GM19035 (cell line): Measurements from ENCODE around the gene CABCOCO1.
"Not testable (repeated sequence)": the region's sequence is repeated elsewhere in the genome, so short reads cannot be mapped to it uniquely, and the experiment has no call there.

ENCODE experiments used
- ATAC-seq: cut with Tn5 transposase; IDR thresholded peaks from one replicate; pipeline ENCODE4 v1.9.1; 2021; ENCODE audit not compliant: unreplicated experiment

Gene CABCOCO1

GRCh38 chr10:61705022-61705613 lies 42.4 kb downstream of the CABCOCO1 start:
- ATAC-seq = no peak

GRCh38 chr10:61708846-61709245 lies 46.1 kb downstream of the CABCOCO1 start:
- ATAC-seq = no peak

GRCh38 chr10:61712105-61712504 lies 49.4 kb downstream of the CABCOCO1 start:
- not testable (repeated sequence) for ATAC-seq

- not testable (repeated sequence) for ATAC-seq
Observed at GRCh38 chr10:61719475-61719874, 56.7 kb downstream of the CABCOCO1 start.

- no peak for ATAC-seq
Observed at GRCh38 chr10:61719906-61720305, 57.2 kb downstream of the CABCOCO1 start.

GRCh38 chr10:61721431-61721830 lies 58.7 kb downstream of the CABCOCO1 start:
- ATAC-seq = no peak

GRCh38 chr10:61725221-61725620 lies 62.5 kb downstream of the CABCOCO1 start:
- ATAC-seq = not testable (repeated sequence)

GRCh38 chr10:61729596-61729995 lies 66.9 kb downstream of the CABCOCO1 start:
- ATAC-seq = no peak

GRCh38 chr10:61730671-61731070 lies 67.9 kb downstream of the CABCOCO1 start:
- ATAC-seq = no peak

GRCh38 chr10:61731638-61732037 lies 68.9 kb downstream of the CABCOCO1 start:
- no peak for ATAC-seq

GRCh38 chr10:61732629-61733278 lies 70.0 kb downstream of the CABCOCO1 start:
- no peak for ATAC-seq

- no peak for ATAC-seq
Observed at GRCh38 chr10:61733358-61733940, 70.7 kb downstream of the CABCOCO1 start.

GRCh38 chr10:61735882-61736281 lies 73.2 kb downstream of the CABCOCO1 start:
- ATAC-seq = no peak

GRCh38 chr10:61737455-61737854 lies 74.7 kb downstream of the CABCOCO1 start:
- not testable (repeated sequence) for ATAC-seq

GRCh38 chr10:61742812-61743211 lies 80.1 kb downstream of the CABCOCO1 start:
- ATAC-seq = no peak

GRCh38 chr10:61744469-61744868 lies 81.7 kb downstream of the CABCOCO1 start:
- ATAC-seq = no peak

GRCh38 chr10:61746377-61746776 lies 83.6 kb downstream of the CABCOCO1 start:
- no peak for ATAC-seq

- ATAC-seq = no peak
Observed at GRCh38 chr10:61747307-61747706, 84.6 kb downstream of the CABCOCO1 start.

GRCh38 chr10:61749291-61749690 lies 86.6 kb downstream of the CABCOCO1 start:
- no peak for ATAC-seq

GRCh38 chr10:61750943-61751471 lies 88.3 kb downstream of the CABCOCO1 start:
- ATAC-seq = peak; percentile 92

GRCh38 chr10:61751599-61751998 lies 88.9 kb downstream of the CABCOCO1 start:
- no peak for ATAC-seq
